SK-N-SH (cell line): Measurements from ENCODE around the gene CKS2. TPM values are rescaled to one million over a fixed set of nuclear protein-coding genes. Genes with fewer than 3 reads are reported as not detected.
A peak's percentile ranks its signal among the peaks of the same experiment; 100 is the strongest.

Experiments
- CTCF ChIA-PET: fragments of 300-600, 350-600 bp; formaldehyde crosslinking; extraction: SDS; loops from one replicate; lab custom pipeline; 2021; lab: Yijun Ruan, JAX
- POLR2A ChIA-PET: fragments of 350-600 bp; sonication (Branson Sonifier 250); formaldehyde crosslinking; extraction: SDS; loops from one replicate; lab custom pipeline; 2020; ENCODE audit warnings: antibody characterized with exemption, inconsistent platforms; lab: Yijun Ruan, JAX
- DNase-seq: peaks from one replicate; pipeline ENCODE4 v3.0.0; 2012
- H2AFZ ChIP-seq: fragments of 200-600 bp; sonication (generic); 2 replicates; pipeline ENCODE4 v1.8.1; 2016; ENCODE audit warnings: antibody characterized with exemption, mild to moderate bottlenecking, low read depth
- H3F3A ChIP-seq: fragments of 200-600 bp; sonication (generic); replicated peaks from 2 replicates; pipeline ENCODE3; 2016; ENCODE audit warnings: antibody characterized with exemption, mild to moderate bottlenecking; ENCODE audit not compliant: insufficient read depth
- H3K27ac ChIP-seq, 2 experiments: fragments of 200-500 bp in 1 of 2; fragments of 200-600 bp in 1 of 2; sonication (Bioruptor generic) in 1 of 2; sonication (generic), shearing (Covaris generic) in 1 of 2; 2 replicates each; pipeline versions ENCODE4 v1.5.1 to v1.6.1; 2014 to 2016; ENCODE audit warnings: low read depth in 2 of 2, inconsistent platforms in 1 of 2, low read length in 1 of 2, mild to moderate bottlenecking in 1 of 2, mixed read lengths in 1 of 2
- H3K27me3 ChIP-seq: fragments of 200-600 bp; sonication (generic), shearing (Covaris generic); 2 replicates; pipeline ENCODE4 v1.6.1; 2016; ENCODE audit warnings: mixed run types; ENCODE audit not compliant: insufficient read depth
- H3K36me3 ChIP-seq, 2 experiments: fragments of 200-500 bp in 1 of 2; fragments of 200-600 bp in 1 of 2; sonication (Bioruptor generic) in 1 of 2; sonication (generic) in 1 of 2; replicated peaks in 1 of 2; 2 replicates each; pipeline versions ENCODE3 to v1.5.1; 2014 to 2016; ENCODE audit warnings: low read length in 1 of 2, mild to moderate bottlenecking in 1 of 2; ENCODE audit not compliant: insufficient read depth in 2 of 2, control insufficient read depth in 1 of 2
- H3K4me1 ChIP-seq, 2 experiments: fragments of 200-500 bp in 1 of 2; fragments of 200-600 bp in 1 of 2; sonication (Bioruptor generic) in 1 of 2; sonication (generic), shearing (Covaris generic) in 1 of 2; 2 replicates each; pipeline versions ENCODE4 v1.5.1 to v1.6.1; 2014 to 2016; ENCODE audit warnings: low read depth in 1 of 2, low read length in 1 of 2, mixed run types in 1 of 2; ENCODE audit not compliant: insufficient read depth in 2 of 2, control insufficient read depth in 1 of 2
- H3K4me2 ChIP-seq: fragments of 200-600 bp; sonication (generic), shearing (Covaris generic); 2 replicates; pipeline ENCODE4 v1.6.1; 2017; ENCODE audit warnings: mixed run types
- H3K4me3 ChIP-seq, 2 experiments: fragments of 200-500 bp in 1 of 2; fragments of 200-600 bp in 1 of 2; sonication (Bioruptor generic) in 1 of 2; sonication (generic), shearing (Covaris generic) in 1 of 2; 2 replicates each; pipeline versions ENCODE4 v1.5.1 to v1.8.1; 2014 to 2016; ENCODE audit warnings: low read depth in 2 of 2, inconsistent platforms in 1 of 2, low read length in 1 of 2, mild to moderate bottlenecking in 1 of 2, mixed read lengths in 1 of 2, moderate library complexity in 1 of 2
- H3K79me2 ChIP-seq: fragments of 200-600 bp; sonication (generic); 2 replicates; pipeline ENCODE4 v1.8.1; 2017; ENCODE audit warnings: mild to moderate bottlenecking; ENCODE audit not compliant: insufficient read depth
- H3K9ac ChIP-seq: fragments of 200-600 bp; sonication (generic); 2 replicates; pipeline ENCODE4 v1.6.1; 2017; ENCODE audit warnings: mixed run types
- H3K9me2 ChIP-seq: fragments of 200-600 bp; sonication (generic); 2 replicates; pipeline ENCODE4 v1.6.1; 2017; ENCODE audit warnings: mixed run types
- H3K9me3 ChIP-seq: fragments of 200-600 bp; sonication (generic); 2 replicates; pipeline ENCODE4 v1.6.1; 2017; ENCODE audit warnings: mixed run types, mild to moderate bottlenecking, moderate library complexity
- H4K20me1 ChIP-seq: fragments of 200-600 bp; sonication (generic); 2 replicates; pipeline ENCODE4 v1.6.1; 2017; ENCODE audit warnings: mild to moderate bottlenecking, mixed run types; ENCODE audit not compliant: insufficient read depth
- CTCF ChIP-seq: fragments of 200-600 bp; sonication (generic); IDR thresholded peaks from 2 replicates; pipeline ENCODE4 v1.6.1; 2017; ENCODE audit warnings: antibody characterized with exemption, mild to moderate bottlenecking, moderate library complexity
- ELF1 ChIP-seq: IDR thresholded peaks from 2 replicates; pipeline ENCODE4 v1.4.0; 2012
- EZH2phosphoT487 ChIP-seq: fragments of 200-600 bp; sonication (generic); IDR thresholded peaks from 2 replicates; pipeline ENCODE4 v1.6.1; 2017; ENCODE audit warnings: low read depth, mixed run types, mild to moderate bottlenecking, antibody characterized with exemption, moderate library complexity, borderline replicate concordance
- FOSL2 ChIP-seq: IDR thresholded peaks from 2 replicates; pipeline ENCODE4 v1.4.0; 2012; ENCODE audit warnings: low read depth, mild to moderate bottlenecking, moderate library complexity, borderline replicate concordance
- GABPA ChIP-seq: IDR thresholded peaks from 2 replicates; pipeline ENCODE4 v1.4.0; 2012; ENCODE audit warnings: low read depth, mild to moderate bottlenecking
- GATA2 ChIP-seq: sonication (generic); formaldehyde crosslinking; IDR thresholded peaks from 2 replicates; pipeline ENCODE4 v1.5.0; 2020; ENCODE audit warnings: mild to moderate bottlenecking, missing genetic modification reagents
- IRF3 ChIP-seq: fragments of 150-350 bp; IDR thresholded peaks from 2 replicates; pipeline ENCODE4 v1.6.1; 2016; ENCODE audit warnings: mild to moderate bottlenecking, low read depth, low read length
- MAX ChIP-seq: IDR thresholded peaks from 2 replicates; pipeline ENCODE4 v1.4.0; 2012; ENCODE audit warnings: low read depth
- NFIC ChIP-seq: IDR thresholded peaks from 2 replicates; pipeline ENCODE4 v1.4.0; 2012; ENCODE audit warnings: borderline replicate concordance
- NRF1 ChIP-seq: IDR thresholded peaks from 2 replicates; pipeline ENCODE4 v1.6.1; 2012; ENCODE audit warnings: low read depth, mild to moderate bottlenecking, low read length
- RCOR1 ChIP-seq: fragments of 150-350 bp; IDR thresholded peaks from 2 replicates; pipeline ENCODE4 v1.6.1; 2017; ENCODE audit warnings: antibody characterized with exemption, low read length
- REST ChIP-seq: IDR thresholded peaks from 2 replicates; pipeline ENCODE4 v1.6.1; 2012; ENCODE audit warnings: mild to moderate bottlenecking, low read depth, low read length, moderate library complexity
- RFX5 ChIP-seq: IDR thresholded peaks from 2 replicates; pipeline ENCODE4 v1.6.1; 2012; ENCODE audit warnings: mild to moderate bottlenecking, improper control_type of control experiment, low read length
- SIN3A ChIP-seq: IDR thresholded peaks from 2 replicates; pipeline ENCODE4 v1.6.1; 2012; ENCODE audit warnings: low read depth, mild to moderate bottlenecking, low read length, moderate library complexity, borderline replicate concordance
- TAF1 ChIP-seq: IDR thresholded peaks from 2 replicates; pipeline ENCODE4 v1.6.1; 2012; ENCODE audit warnings: low read depth, mild to moderate bottlenecking, low read length, moderate library complexity, borderline replicate concordance
- YY1 ChIP-seq: IDR thresholded peaks from 2 replicates; pipeline ENCODE4 v1.4.0; 2012; ENCODE audit warnings: low read depth, mild to moderate bottlenecking
- WGBS: methylation state at CpG from one replicate; pipeline ENCODE4 v1.1.6; 2017; ENCODE audit warnings: low lambda C conversion rate; 5-methylcytosine and 5-hydroxymethylcytosine counted together
- polyA plus RNA-seq, 3 experiments: library from polyadenylated mRNA; depleted of rRNA; stranded (reverse); fragments of >200 nt; gene quantifications; 2 replicates each; pipeline ENCODE4 v1.2.3, GENCODE V29; 2012

The CKS2 gene
- polyA plus RNA-seq, 1 of the 3 experiments (the other 2 are of a cell fraction), result 362 TPM

- H3K9ac ChIP-seq, result peak overlapping the region; percentile 20; the same call in 1 of the 2 replicates
- no peak for DNase-seq
- peaks cover 23 to 34% of the 10 kb centered on the region in 2 experiments for H3K36me3 ChIP-seq
- ChIA-PET POLR2A (interaction anchor here (0.7 kb wide), 1 partner anchor 124 kb away, joined by 3 read pairs; no protein-coding TSS in a partner anchor), CTCF (no interaction called here)
- no peaks in the 10 kb centered on the region for H3K9me3 ChIP-seq
- peak overlapping the region; percentile 89 for H3K4me2 ChIP-seq
- peaks cover 27% of the 10 kb centered on the region; the same call in 1 of the 2 replicates for H4K20me1 ChIP-seq
- H3K27me3 ChIP-seq, result no peaks in the 10 kb centered on the region
- WGBS, result 93% methylated on average over 1 of the region's 1 CpG
- peaks cover 47% of the 10 kb centered on the region for H3F3A ChIP-seq
- no peaks in the 10 kb centered on the region for H3K9me2 ChIP-seq
- H2AFZ ChIP-seq, result no peak overlapping the region
- H3K4me3 ChIP-seq, result peak overlapping the region; percentile 92 to 95; a peak in 2 of 4 replicates
- TF ChIP-seq FOSL2 (no peak), GABPA (no peak), RCOR1 (no peak), YY1 (no peak), CTCF (no peak), MAX (no peak), IRF3 (no peak), SIN3A (no peak), TAF1 (no peak), NRF1 (no peak), EZH2phosphoT487 (no peak), RFX5 (no peak), GATA2 (CRISPR knock-in tag) (no peak), ELF1 (no peak), NFIC (no peak), REST (no peak)
- peaks cover 86% of the 10 kb centered on the region for H3K79me2 ChIP-seq
- peak overlapping the region; percentile 83 to 96 for H3K27ac ChIP-seq
- peaks cover 20 to 26% of the 10 kb centered on the region in 2 experiments for H3K4me1 ChIP-seq
Measured at GRCh38 chr9:89314955-89315354, 4.0 kb downstream of the CKS2 start.
